HL-60 (cell line): Measurements from ENCODE around the gene PHF19.

ENCODE experiments used
- DNase-seq, 2 experiments: peaks; one replicate each; pipeline ENCODE4 v3.0.0-alpha.2; 2010 to 2020; ENCODE audit warnings: low read depth in 1 of 2, low spot score in 1 of 2
- H3K27ac ChIP-seq: fragments of 250-450 bp; sonication (Bioruptor Pico); replicated peaks from 2 replicates; pipeline ENCODE4 v1.5.1; 2020; ENCODE audit warnings: mild to moderate bottlenecking, moderate library complexity
- H3K27me3 ChIP-seq: fragments of 250-450 bp; sonication (Bioruptor Pico); 2 replicates; pipeline ENCODE4 v1.5.1; 2021; ENCODE audit warnings: mild to moderate bottlenecking, moderate library complexity; ENCODE audit not compliant: insufficient read depth, poor library complexity, severe bottlenecking
- H3K4me3 ChIP-seq: replicated peaks from 2 replicates; pipeline ENCODE4 v1.5.1; 2011; ENCODE audit warnings: mild to moderate bottlenecking, control low read depth, low read length; ENCODE audit not compliant: insufficient read depth
- GABPA ChIP-seq: IDR thresholded peaks from 2 replicates; pipeline ENCODE4 v1.6.1; 2012; ENCODE audit warnings: low read depth
- POLR2AphosphoS5 ChIP-seq: IDR thresholded peaks from 2 replicates; pipeline ENCODE4 v1.6.1; 2012; ENCODE audit warnings: low read depth
- SPI1 ChIP-seq: IDR thresholded peaks from 2 replicates; pipeline ENCODE4 v1.6.1; 2012; ENCODE audit warnings: low read depth, mild to moderate bottlenecking, borderline replicate concordance
- TF ChIP-seq, protein P1 (sequence below): IDR thresholded peaks from 2 replicates; pipeline ENCODE4 v1.6.1; 2012; ENCODE audit warnings: low read depth; ENCODE audit not compliant: insufficient replicate concordance
- TF ChIP-seq, protein P2 (sequence below): IDR thresholded peaks from one replicate; pipeline ENCODE4 v1.5.1; 2011; ENCODE audit warnings: low read length, control low read depth, inconsistent platforms; ENCODE audit not compliant: insufficient read depth

The PHF19 gene

DNA sequence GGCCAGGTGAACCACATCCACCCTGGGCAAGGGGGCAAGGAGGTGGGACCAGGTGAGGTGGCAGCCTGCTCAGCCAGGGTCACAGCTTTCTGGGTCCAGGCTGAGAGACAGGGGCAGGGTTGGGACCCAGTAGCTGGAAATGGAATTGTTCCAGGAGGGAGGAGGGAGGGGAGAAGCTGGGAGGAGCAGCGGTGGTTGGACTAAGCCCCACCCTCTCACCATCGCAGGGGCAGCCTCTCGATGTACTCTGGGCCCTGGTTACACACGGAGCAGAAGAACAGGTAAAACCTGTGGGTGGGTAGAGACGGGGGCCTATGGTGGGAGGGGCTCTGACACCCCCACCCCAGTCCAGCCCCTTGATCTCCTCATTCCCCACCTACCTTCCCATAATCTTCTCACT lies 11.2 kb downstream of the PHF19 start:
- no peak for DNase-seq
- TF ChIP-seq GABPA = no peak
- TF ChIP-seq, protein P1, sequence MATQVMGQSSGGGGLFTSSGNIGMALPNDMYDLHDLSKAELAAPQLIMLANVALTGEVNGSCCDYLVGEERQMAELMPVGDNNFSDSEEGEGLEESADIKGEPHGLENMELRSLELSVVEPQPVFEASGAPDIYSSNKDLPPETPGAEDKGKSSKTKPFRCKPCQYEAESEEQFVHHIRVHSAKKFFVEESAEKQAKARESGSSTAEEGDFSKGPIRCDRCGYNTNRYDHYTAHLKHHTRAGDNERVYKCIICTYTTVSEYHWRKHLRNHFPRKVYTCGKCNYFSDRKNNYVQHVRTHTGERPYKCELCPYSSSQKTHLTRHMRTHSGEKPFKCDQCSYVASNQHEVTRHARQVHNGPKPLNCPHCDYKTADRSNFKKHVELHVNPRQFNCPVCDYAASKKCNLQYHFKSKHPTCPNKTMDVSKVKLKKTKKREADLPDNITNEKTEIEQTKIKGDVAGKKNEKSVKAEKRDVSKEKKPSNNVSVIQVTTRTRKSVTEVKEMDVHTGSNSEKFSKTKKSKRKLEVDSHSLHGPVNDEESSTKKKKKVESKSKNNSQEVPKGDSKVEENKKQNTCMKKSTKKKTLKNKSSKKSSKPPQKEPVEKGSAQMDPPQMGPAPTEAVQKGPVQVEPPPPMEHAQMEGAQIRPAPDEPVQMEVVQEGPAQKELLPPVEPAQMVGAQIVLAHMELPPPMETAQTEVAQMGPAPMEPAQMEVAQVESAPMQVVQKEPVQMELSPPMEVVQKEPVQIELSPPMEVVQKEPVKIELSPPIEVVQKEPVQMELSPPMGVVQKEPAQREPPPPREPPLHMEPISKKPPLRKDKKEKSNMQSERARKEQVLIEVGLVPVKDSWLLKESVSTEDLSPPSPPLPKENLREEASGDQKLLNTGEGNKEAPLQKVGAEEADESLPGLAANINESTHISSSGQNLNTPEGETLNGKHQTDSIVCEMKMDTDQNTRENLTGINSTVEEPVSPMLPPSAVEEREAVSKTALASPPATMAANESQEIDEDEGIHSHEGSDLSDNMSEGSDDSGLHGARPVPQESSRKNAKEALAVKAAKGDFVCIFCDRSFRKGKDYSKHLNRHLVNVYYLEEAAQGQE = no peak
- TF ChIP-seq, protein P2, sequence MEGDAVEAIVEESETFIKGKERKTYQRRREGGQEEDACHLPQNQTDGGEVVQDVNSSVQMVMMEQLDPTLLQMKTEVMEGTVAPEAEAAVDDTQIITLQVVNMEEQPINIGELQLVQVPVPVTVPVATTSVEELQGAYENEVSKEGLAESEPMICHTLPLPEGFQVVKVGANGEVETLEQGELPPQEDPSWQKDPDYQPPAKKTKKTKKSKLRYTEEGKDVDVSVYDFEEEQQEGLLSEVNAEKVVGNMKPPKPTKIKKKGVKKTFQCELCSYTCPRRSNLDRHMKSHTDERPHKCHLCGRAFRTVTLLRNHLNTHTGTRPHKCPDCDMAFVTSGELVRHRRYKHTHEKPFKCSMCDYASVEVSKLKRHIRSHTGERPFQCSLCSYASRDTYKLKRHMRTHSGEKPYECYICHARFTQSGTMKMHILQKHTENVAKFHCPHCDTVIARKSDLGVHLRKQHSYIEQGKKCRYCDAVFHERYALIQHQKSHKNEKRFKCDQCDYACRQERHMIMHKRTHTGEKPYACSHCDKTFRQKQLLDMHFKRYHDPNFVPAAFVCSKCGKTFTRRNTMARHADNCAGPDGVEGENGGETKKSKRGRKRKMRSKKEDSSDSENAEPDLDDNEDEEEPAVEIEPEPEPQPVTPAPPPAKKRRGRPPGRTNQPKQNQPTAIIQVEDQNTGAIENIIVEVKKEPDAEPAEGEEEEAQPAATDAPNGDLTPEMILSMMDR = no peak
- TF ChIP-seq POLR2AphosphoS5 = no peak
- no peak for TF ChIP-seq SPI1
- H3K27ac ChIP-seq = no peak overlapping the region
- H3K4me3 ChIP-seq = no peak overlapping the region
- H3K27me3 ChIP-seq = no peaks in the 10 kb centered on the region

DNA sequence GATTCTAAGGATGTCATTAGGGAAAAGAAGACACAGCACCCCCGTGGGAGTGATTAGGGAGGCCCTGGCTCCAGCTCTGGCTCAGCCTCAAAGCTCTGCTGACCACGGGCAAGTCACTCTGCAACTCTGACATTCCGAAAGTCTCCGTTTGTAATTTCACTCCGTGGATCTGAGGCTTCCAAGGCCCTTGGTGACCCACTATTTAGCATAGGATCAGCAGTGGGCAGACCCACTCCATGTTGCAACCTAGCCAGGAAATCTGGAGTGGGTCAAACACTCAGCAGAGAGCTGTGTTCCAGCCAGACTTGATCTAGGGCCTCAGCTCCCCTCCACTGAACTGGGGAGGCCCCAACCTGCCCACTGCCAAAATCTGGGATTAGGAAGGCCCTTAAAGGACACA lies 11.8 kb downstream of the PHF19 start:
- H3K27me3 ChIP-seq = no peaks in the 10 kb centered on the region
- TF ChIP-seq GABPA = no peak
- no peak for TF ChIP-seq POLR2AphosphoS5
- DNase-seq = no peak
- H3K4me3 ChIP-seq = no peak overlapping the region
- no peak overlapping the region for H3K27ac ChIP-seq

DNA sequence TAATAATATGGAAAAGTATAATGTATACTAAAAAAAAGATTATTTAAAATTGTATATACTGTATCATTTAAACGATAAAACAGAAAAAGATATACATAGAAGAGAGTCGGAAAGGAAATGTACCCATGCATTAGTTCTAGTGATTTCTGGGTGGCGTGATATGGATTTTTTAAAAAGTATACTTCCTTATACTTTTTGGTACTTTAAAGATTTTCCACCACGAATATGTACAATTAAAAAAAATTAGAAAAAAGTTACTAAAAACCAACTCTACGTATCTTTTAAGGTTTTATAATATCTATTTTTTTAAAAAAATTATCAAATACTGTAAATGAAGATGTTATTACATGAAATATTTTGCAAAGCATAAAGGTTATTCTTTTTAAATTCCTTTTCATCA lies 12.3 kb downstream of the PHF19 start:
- H3K4me3 ChIP-seq = no peak overlapping the region
- DNase-seq = no peak

DNA sequence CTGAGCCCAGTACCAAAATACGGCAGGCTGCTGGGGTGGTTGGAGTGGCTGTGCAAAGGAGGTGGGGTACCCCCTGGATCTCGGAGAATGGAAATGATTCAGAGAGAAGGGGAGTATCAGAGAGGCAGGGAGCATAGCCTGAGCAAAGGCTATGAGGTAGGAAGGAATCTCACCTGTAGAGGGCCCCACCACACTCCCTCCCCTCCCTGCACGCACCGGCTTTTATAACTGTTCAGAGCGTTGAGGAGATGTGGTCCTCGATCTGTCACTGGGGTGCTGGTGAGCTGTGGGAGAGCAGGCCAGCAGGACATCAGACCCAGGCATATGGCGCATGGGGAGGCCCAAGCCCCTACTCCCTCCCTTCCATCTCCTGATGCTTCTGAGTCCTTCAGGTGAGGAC lies 13.2 kb downstream of the PHF19 start:
- no peak for TF ChIP-seq SPI1
- no peak overlapping the region for H3K27ac ChIP-seq
- no peak overlapping the region for H3K4me3 ChIP-seq
- H3K27me3 ChIP-seq = no peaks in the 10 kb centered on the region
- no peak for DNase-seq

More for the DNA sequence above, 12.3 kb downstream of the PHF19 start:
- Histone ChIP-seq H3K27ac (no peak overlapping the region), H3K27me3 (no peaks in the 10 kb centered on the region)
- TF ChIP-seq, protein P1 = no peak
- TF ChIP-seq, protein P2 = no peak
- TF ChIP-seq SPI1 (no peak), POLR2AphosphoS5 (no peak), GABPA (no peak)

DNA sequence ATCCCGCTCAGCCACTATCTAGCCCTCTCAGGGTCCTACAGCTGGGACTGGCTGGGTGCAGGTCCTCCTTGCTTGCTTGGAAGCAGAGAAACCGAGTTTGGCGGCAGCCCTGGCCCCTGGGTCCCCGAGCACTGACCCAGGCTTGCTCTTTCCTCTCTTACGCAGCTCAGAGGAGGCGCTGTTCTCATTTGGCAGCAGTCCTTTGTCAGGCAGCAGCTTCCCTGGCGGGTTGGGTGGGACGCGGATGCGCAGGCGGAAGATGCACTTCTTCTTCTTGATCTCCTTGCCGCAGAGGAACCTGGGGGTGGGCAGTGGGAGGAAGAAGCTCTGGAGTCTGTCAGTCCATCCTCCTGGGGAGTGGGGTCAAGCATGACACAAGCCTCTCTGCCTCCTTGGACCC lies 14.5 kb downstream of the PHF19 start:
- no peak overlapping the region for H3K4me3 ChIP-seq
- TF ChIP-seq, protein P2 = no peak
- TF ChIP-seq GABPA (no peak), POLR2AphosphoS5 (no peak), SPI1 (no peak)
- TF ChIP-seq, protein P1 = no peak
- no peaks in the 10 kb centered on the region for H3K27me3 ChIP-seq
- no peak overlapping the region for H3K27ac ChIP-seq
- DNase-seq = no peak
